Measurements from ENCODE around the gene MBLAC1.

Gene MBLAC1

DNA sequence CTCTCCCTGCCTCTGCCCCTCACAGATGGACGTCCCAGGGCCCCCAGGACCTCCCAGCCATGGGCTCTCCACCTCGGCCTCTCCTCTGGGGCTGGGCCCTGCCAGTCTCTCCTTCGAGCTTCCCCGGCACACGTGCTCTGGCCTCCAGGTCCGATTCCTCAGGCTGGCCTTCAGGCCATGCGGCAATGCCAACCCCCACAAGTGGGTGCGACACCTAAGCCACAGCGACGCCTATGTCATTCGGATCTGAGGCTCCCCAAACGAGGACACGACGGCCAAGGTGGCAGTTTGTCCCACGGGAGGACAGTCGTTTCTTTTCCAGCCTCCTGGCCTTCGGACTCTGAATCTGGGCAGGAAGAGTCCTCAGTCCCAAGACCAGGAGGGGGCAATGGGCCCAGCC, 20.1 kb upstream of the MBLAC1 start:
- Mint-ChIP-seq H3K4me1 (ENCODE audit: low read depth) (peaks cover 11% of the 10 kb centered on the region), H3K27ac (peak overlapping the region; percentile 31), H3K9me3 (no peaks in the 10 kb centered on the region), H3K4me3 (no peak overlapping the region), H3K27me3 (ENCODE audit: low read depth) (no peaks in the 10 kb centered on the region), H3K36me3 (ENCODE audit: low read depth) (peaks cover 14% of the 10 kb centered on the region)

DNA sequence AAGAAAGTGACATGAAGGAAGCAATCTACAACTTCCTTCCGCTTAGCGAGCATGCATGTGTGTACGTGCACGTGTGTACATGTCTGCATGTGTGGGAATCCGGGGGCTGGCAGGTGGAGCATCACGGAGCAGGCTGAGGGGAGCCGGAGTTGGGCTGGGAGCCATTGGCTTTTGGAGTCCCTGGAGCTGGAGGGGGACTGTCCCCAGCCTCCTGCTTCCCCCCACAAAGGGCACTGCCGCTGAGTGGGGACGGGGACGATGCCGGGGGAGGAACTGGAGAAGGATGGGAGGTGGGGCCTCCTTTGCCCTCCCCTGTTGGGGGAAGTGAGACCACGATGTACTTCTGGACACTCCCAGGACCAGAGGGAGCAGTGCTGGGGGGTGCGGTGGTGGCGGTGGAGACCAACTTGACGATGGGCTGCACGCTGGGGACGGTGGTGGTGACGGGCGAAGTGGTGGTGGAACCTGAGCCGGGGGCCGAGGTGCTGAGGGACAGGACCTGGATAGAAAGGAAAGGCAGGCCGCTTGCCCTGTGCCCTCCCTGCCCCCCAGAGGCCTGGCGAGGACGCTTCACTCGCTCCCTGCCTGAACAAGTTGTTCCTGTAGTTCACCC, 19.5 kb upstream of the MBLAC1 start:
- Mint-ChIP-seq H3K36me3 (ENCODE audit: low read depth) (peaks cover 14% of the 10 kb centered on the region), H3K27ac (no peak overlapping the region), H3K4me3 (no peak overlapping the region), H3K4me1 (ENCODE audit: low read depth) (peaks cover 11% of the 10 kb centered on the region), H3K27me3 (ENCODE audit: low read depth) (no peaks in the 10 kb centered on the region), H3K9me3 (no peaks in the 10 kb centered on the region)

DNA sequence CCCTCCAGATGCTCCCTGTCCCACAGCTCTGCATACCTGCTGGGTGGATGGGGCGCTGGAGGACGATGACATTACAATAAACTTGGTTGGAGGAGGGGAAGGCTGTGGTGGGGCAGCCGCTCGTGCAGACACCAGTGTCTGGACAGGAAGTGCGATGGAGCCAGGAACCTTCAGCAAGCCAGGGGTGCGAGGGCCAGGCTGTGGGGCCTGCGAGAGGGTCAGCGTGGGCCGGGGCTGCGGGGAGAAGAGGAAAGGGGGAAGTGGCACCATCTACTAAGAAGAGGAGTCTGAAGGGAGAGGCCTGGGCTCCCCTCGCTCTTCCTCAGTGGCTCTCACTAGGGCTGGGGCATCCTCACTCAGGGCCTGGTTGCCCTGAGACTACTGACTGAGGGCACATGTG, 18.9 kb upstream of the MBLAC1 start:
- Mint-ChIP-seq H3K4me1 (ENCODE audit: low read depth) (peaks cover 5% of the 10 kb centered on the region), H3K4me3 (no peak overlapping the region), H3K27ac (no peak overlapping the region)

DNA sequence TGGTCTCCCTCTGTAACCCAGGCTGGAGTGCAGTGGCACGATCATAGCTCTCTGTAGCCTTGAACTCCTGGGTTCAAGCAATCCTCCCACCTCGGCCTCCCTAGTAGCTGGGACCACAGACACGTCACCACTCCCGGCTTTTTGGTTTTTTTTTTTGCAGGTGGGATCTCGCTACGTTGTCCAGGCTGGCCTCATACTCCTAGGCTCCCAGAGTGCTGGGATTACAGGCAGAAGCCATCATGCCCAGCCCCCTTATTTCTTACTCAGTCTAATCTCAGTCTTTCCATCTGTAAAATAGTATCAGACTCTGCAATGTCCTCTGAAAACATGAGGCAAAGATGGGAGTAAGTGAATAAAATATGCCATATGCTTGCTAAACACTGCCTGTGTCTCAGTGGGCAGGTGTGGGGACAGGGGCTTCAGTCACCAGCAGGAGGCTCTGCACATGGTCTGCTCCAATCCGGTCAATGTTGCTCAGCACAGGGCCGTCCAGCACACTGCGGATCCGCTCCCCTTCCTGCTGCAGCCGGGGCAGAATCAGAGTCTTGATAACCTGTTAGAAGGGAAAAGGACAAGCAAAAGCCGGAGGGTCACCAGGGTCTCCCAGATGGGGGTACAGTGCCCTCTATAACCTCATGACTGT, 17.1 kb upstream of the MBLAC1 start:
- Mint-ChIP-seq H3K36me3 (ENCODE audit: low read depth) (peaks cover 17% of the 10 kb centered on the region), H3K27ac (no peak overlapping the region), H3K4me3 (no peak overlapping the region), H3K27me3 (ENCODE audit: low read depth) (no peaks in the 10 kb centered on the region), H3K9me3 (no peaks in the 10 kb centered on the region), H3K4me1 (ENCODE audit: low read depth) (no peaks in the 10 kb centered on the region)

More for the DNA sequence above, 18.9 kb upstream of the MBLAC1 start:
- Mint-ChIP-seq H3K27me3 (ENCODE audit: low read depth) (no peaks in the 10 kb centered on the region), H3K9me3 (no peaks in the 10 kb centered on the region), H3K36me3 (ENCODE audit: low read depth) (peaks cover 14% of the 10 kb centered on the region)

DNA sequence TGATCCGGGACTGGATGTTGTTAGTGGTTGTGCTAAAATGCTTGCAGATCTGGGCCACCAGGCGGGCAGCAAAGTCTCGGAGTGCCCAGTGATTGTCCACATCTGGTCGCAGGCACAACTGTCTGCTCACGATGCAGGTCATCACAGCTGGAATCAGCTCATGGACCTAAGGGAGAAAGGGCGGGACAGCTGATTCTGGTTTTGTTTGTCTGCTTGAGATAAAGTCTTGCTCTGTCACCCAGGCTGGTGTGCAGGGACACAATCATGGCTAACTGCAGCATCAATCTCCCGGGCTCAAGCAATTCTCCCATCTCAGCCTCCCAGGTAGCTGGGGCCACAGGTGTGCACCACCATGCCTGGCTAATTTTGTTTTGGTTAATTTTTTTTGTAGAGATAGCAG, 15.6 kb upstream of the MBLAC1 start:
- Mint-ChIP-seq H3K4me3 (no peak overlapping the region), H3K27me3 (ENCODE audit: low read depth) (no peaks in the 10 kb centered on the region), H3K9me3 (no peaks in the 10 kb centered on the region), H3K36me3 (ENCODE audit: low read depth) (peaks cover 17% of the 10 kb centered on the region), H3K27ac (no peak overlapping the region), H3K4me1 (ENCODE audit: low read depth) (no peaks in the 10 kb centered on the region)

DNA sequence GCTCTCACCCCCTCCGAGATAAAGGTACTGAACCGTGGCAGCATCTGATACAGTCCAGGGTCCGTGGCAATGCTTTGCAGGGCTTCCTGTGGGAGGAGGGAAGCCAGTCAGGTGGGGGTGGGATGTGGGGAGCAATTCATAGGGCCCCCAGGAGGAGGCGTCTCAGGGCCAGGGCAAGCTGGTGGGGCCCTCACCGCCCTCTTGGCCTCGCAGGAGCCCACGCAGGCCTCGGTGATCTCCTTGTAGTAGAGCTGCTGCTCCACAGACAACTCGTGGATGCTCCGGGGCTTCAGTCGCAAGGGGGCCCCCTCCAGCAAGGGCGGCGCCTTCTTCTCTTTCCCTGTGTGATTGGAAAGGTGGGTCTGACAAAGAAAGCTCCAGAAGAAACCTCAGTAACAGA, 14.9 kb upstream of the MBLAC1 start:
- no peak overlapping the region for H3K27ac Mint-ChIP-seq
- H3K9me3 Mint-ChIP-seq, result no peaks in the 10 kb centered on the region
- no peaks in the 10 kb centered on the region for H3K4me1 Mint-ChIP-seq (ENCODE audit: low read depth)
- H3K4me3 Mint-ChIP-seq, result no peak overlapping the region
- peaks cover 21% of the 10 kb centered on the region for H3K36me3 Mint-ChIP-seq (ENCODE audit: low read depth)
- H3K27me3 Mint-ChIP-seq (ENCODE audit: low read depth), result no peaks in the 10 kb centered on the region

DNA sequence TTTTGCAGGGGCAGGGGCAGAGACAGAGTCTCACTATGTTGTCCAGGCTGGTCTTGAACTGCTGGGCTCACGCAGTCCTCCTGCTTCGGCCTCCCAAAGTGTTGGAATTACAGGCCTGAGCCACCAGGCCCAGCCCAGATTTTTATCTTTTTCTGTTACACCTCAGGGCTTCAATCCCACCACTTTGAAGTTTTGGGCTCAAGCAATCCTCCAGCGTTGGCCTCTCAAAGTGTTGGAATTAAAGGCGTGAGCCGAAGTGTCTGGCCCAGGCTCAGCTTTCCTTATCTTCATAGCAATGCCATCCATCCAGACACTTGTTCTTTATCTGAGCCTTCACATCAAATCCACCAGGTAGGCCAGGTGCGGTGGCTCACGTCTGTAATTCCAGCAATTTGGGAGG, 11.7 kb upstream of the MBLAC1 start:
- Mint-ChIP-seq H3K27me3 (ENCODE audit: low read depth) (no peaks in the 10 kb centered on the region), H3K9me3 (no peaks in the 10 kb centered on the region), H3K36me3 (ENCODE audit: low read depth) (peaks cover 13% of the 10 kb centered on the region), H3K27ac (no peak overlapping the region), H3K4me3 (no peak overlapping the region), H3K4me1 (ENCODE audit: low read depth) (peaks cover 7% of the 10 kb centered on the region)

DNA sequence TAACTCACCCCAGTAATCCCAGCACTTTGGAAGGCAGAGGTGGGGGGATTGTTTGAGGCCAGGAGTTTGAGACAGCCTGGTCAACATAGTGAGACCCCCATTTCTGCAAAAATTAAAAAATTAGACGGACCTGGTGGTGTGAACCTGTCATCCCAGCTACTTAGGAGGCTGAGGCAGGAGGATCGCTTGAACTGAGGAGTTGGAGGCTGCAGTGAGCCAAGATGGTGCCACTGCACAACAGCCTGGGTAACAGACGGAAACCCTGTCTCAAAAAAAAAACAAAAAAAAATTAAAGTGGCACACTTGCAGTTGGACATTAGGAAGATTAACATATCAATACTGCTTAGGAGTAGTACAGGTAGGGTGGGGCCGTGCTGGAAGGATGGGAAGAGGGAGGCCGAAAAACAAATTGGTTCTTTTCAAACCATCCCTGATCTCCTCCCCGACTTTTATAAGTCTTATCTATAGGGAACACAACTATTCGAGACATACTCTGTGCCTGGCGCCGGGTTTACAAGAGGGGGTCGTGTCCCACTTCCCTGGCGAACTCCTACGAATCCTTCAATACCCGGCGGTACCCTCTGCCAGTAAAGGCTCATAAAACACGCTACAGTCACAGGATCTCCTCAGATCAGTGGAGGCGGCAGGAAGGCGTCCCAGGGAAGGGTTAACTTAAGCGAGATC, 8.2 kb upstream of the MBLAC1 start:
- Mint-ChIP-seq H3K9me3 (no peaks in the 10 kb centered on the region), H3K4me1 (ENCODE audit: low read depth) (peaks cover 15% of the 10 kb centered on the region), H3K36me3 (ENCODE audit: low read depth) (peaks cover 12% of the 10 kb centered on the region), H3K27ac (peak overlapping the region; percentile 98), H3K4me3 (peak overlapping the region; percentile 95), H3K27me3 (ENCODE audit: low read depth) (no peaks in the 10 kb centered on the region)

DNA sequence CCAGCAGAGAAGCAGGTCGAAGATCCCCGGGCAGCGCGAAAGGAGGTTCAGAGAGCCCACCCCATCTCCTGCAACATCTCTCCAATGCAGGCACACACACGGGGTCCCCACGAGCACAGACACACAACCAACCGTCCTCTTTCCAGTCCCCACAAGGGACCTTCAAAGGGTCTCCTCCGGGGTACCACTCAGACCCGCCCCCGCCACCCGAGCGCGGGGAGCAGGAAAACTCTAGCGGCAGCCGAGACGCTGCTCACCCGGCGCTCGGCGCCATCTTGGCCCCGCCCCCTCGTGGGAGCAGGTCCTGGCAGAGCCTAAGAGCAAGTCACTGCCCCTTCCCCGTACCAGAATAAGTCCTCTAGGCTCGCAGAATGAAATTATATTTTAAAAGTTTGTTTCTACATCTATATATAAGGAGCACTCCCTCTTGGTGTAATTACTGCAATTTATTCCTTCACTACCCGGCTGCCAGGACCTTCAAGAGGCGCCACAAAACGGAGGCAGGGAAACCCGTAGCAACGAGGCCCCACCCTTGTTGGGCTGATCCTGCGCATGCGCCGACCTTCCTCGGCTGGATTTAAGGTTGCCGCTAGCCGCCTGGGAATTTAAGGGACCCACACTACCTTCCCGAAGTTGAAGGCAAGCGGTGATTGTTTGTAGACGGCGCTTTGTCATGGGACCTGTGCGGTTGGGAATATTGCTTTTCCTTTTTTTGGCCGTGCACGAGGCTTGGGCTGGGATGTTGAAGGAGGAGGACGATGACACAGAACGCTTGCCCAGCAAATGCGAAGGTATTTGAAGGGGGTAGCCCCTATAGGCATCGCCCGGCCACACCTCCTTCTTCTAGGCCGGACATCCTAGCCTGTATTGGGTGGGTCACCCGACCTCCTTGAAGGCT, 7.4 kb upstream of the MBLAC1 start, which contains the start of the genes CNPY4 and TAF6:
Gene CNPY4 (plus strand): TSS at position 563 of the 898 bp plus-strand sequence. CDS start 111 bp downstream, at position 674.
Gene TAF6 (minus strand): TSS at position 287 of the 898 bp plus-strand sequence. CDS start 5,149 bp downstream, outside the sequence.
- H3K27me3 Mint-ChIP-seq (ENCODE audit: low read depth), result no peaks in the 10 kb centered on the region
- H3K9me3 Mint-ChIP-seq, result no peaks in the 10 kb centered on the region
- H3K4me3 Mint-ChIP-seq, result peak within 1 kb of the TSS; percentile 95
- peak within 1 kb of the TSS; percentile 98 for H3K27ac Mint-ChIP-seq
- H3K36me3 Mint-ChIP-seq (ENCODE audit: low read depth), result peaks cover 9% of the 10 kb centered on the region
- peaks cover 16% of the 10 kb centered on the region for H3K4me1 Mint-ChIP-seq (ENCODE audit: low read depth)

DNA sequence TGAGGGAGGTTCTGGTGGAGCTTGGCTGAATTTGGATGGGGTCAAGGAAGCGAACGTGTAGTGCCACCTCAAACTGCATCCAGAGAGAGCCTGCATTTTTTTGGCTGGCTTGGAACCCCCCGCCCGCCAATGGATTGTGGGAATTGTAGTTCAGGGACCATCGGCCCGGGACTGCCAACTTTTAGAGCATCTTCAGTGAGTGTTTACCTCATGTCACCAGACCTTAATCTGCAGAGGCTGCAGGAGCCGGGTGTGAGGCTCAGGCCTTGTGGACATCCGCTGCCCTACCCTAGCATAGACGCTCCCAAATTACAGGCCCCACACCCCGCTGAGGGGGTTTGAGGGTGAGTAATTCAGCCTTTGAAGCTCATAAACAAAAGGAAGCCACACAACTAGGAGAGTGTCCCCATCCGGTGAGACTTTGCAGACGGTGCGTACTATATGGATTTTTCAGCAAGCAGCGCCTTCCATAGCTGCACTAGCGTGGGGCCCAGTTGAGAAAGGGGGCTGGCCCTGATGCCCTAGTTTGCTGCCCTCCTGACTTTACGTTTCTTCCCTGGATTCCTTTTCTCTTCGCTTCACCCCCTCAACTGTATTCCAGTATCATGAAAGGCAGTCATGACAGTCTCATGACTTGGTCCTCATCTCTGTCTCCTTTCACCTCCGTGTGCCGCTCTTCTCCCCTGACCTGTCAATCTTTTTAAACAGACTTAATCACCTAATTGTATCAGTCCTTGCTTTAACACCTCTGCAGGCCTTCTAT, 6.6 kb upstream of the MBLAC1 start:
- Mint-ChIP-seq H3K36me3 (ENCODE audit: low read depth) (peaks cover 14% of the 10 kb centered on the region), H3K9me3 (no peaks in the 10 kb centered on the region), H3K27me3 (ENCODE audit: low read depth) (no peaks in the 10 kb centered on the region), H3K4me3 (peak overlapping the region; percentile 95), H3K27ac (peak overlapping the region; percentile 98), H3K4me1 (ENCODE audit: low read depth) (peaks cover 24% of the 10 kb centered on the region)

DNA sequence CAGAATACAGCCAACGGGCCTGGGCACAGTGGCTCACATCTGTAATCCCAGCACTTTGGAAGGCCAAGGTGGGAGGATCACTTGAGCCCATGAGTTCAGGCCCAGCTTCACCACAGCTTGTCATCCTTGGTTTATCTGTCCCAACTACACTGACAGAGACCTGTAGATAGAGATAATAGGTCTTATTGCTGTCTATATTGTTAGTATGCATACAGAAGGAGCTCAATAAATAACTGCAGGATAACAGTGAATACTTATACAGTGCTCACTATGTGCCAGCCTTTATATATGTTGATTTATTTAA, 6.1 kb upstream of the MBLAC1 start:
- peak overlapping the region; percentile 98 for H3K27ac Mint-ChIP-seq
- H3K36me3 Mint-ChIP-seq (ENCODE audit: low read depth), result peaks cover 14% of the 10 kb centered on the region
- H3K27me3 Mint-ChIP-seq (ENCODE audit: low read depth), result no peaks in the 10 kb centered on the region
- H3K4me3 Mint-ChIP-seq, result peak overlapping the region; percentile 95
- H3K4me1 Mint-ChIP-seq (ENCODE audit: low read depth), result peaks cover 28% of the 10 kb centered on the region
- no peaks in the 10 kb centered on the region for H3K9me3 Mint-ChIP-seq

DNA sequence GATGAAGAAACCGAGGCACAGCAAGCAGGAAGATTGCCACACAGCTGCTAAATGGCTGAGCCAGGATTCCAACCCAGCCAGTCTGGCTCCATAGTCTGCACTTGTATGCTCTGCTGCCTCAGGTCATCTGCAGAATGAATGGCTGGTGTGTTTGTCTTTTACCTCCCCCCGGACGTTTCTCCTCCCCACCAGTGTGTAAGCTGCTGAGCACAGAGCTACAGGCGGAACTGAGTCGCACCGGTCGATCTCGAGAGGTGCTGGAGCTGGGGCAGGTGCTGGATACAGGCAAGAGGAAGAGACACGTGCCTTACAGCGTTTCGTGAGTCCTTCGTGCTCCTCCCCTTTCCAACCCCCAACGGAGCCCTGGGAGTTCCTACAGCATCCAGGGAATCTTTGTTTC, 4.7 kb upstream of the MBLAC1 start:
- no peaks in the 10 kb centered on the region for H3K27me3 Mint-ChIP-seq (ENCODE audit: low read depth)
- peaks cover 10% of the 10 kb centered on the region for H3K36me3 Mint-ChIP-seq (ENCODE audit: low read depth)
- no peaks in the 10 kb centered on the region for H3K9me3 Mint-ChIP-seq
- H3K4me1 Mint-ChIP-seq (ENCODE audit: low read depth), result peaks cover 28% of the 10 kb centered on the region
- H3K27ac Mint-ChIP-seq, result no peak overlapping the region
- no peak overlapping the region for H3K4me3 Mint-ChIP-seq

DNA sequence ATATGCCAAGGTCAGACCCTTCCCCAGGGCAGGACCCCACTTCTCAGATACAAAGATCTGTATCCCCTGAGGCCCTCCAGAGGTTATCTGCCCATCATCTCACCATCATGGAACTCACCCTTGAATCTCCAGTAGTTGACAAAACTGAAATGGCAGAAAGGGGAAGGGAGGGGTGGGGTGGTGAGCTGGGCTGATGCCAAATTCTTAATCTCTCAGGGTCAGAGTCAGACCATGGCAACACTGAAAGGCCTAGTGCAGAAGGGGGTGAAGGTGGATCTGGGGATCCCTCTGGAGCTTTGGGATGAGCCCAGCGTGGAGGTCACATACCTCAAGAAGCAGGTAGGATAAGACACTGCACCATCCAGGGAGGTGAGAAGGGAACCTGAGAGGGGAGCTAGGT, 4.2 kb upstream of the MBLAC1 start:
- Mint-ChIP-seq H3K4me3 (no peak overlapping the region), H3K27me3 (ENCODE audit: low read depth) (no peaks in the 10 kb centered on the region)

More for the DNA sequence above, 4.2 kb upstream of the MBLAC1 start:
- H3K4me1 Mint-ChIP-seq (ENCODE audit: low read depth), result peaks cover 28% of the 10 kb centered on the region
- peaks cover 10% of the 10 kb centered on the region for H3K36me3 Mint-ChIP-seq (ENCODE audit: low read depth)
- no peak overlapping the region for H3K27ac Mint-ChIP-seq
- H3K9me3 Mint-ChIP-seq, result no peaks in the 10 kb centered on the region
